AG04449 (cell line): ENCODE measurements around the gene TNFRSF8.

Experiments used
- CTCF ChIA-PET: fragments of 350-600 bp; formaldehyde crosslinking; extraction: SDS; loops from one replicate; lab custom pipeline; 2021; ENCODE audit warnings: antibody characterized with exemption; lab: Yijun Ruan, JAX
- POLR2A ChIA-PET: fragments of 400-600, 350-600 bp; formaldehyde crosslinking; extraction: SDS; loops from one replicate; lab custom pipeline; 2020; ENCODE audit warnings: antibody characterized with exemption, inconsistent platforms; lab: Yijun Ruan, JAX
- DNase-seq: peaks from one replicate; pipeline ENCODE4 v3.0.0-alpha.2; 2010; ENCODE audit warnings: low read depth, low spot score
- H3K4me3 ChIP-seq: 2 replicates; pipeline ENCODE4 v1.5.1; 2011; ENCODE audit warnings: low read depth, mild to moderate bottlenecking, control low read depth, low read length
- TF ChIP-seq, protein P1 (sequence below): IDR thresholded peaks from one replicate; pipeline ENCODE4 v1.5.1; 2011; ENCODE audit warnings: mild to moderate bottlenecking, moderate library complexity, low read length, control low read depth, inconsistent platforms; ENCODE audit not compliant: insufficient read depth; ENCODE audit errors: missing control alignments

The TNFRSF8 gene

GRCh38 chr1:12148958-12149790, 86.1 kb downstream of the TNFRSF8 start:
- no peak for DNase-seq
- no peak overlapping the region for H3K4me3 ChIP-seq
- CTCF ChIA-PET: interaction anchor here (0.9 to 3.3 kb wide), 3 partner anchors 12 to 24 kb away, joined by 4 to 12 read pairs (median 6); no protein-coding TSS in a partner anchor
- TF ChIP-seq, protein P1, sequence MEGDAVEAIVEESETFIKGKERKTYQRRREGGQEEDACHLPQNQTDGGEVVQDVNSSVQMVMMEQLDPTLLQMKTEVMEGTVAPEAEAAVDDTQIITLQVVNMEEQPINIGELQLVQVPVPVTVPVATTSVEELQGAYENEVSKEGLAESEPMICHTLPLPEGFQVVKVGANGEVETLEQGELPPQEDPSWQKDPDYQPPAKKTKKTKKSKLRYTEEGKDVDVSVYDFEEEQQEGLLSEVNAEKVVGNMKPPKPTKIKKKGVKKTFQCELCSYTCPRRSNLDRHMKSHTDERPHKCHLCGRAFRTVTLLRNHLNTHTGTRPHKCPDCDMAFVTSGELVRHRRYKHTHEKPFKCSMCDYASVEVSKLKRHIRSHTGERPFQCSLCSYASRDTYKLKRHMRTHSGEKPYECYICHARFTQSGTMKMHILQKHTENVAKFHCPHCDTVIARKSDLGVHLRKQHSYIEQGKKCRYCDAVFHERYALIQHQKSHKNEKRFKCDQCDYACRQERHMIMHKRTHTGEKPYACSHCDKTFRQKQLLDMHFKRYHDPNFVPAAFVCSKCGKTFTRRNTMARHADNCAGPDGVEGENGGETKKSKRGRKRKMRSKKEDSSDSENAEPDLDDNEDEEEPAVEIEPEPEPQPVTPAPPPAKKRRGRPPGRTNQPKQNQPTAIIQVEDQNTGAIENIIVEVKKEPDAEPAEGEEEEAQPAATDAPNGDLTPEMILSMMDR: no peak
- POLR2A ChIA-PET: no interaction called here

GRCh38 chr1:12149791-12150175, 86.7 kb downstream of the TNFRSF8 start:
- TF ChIP-seq, protein P1: no peak
- DNase-seq: no peak
- CTCF ChIA-PET: interaction anchor here (0.9 to 3.3 kb wide), 4 partner anchors 13 to 1113 kb away, joined by 3 to 12 read pairs (median 5); no protein-coding TSS in a partner anchor
- H3K4me3 ChIP-seq: no peak overlapping the region
- POLR2A ChIA-PET: no interaction called here

GRCh38 chr1:12150456-12151200, 87.5 kb downstream of the TNFRSF8 start:
- TF ChIP-seq, protein P1: no peak
- ChIA-PET POLR2A (interaction anchor here (0.6 kb wide), 1 partner anchor 71 kb away, joined by 3 read pairs; no protein-coding TSS in a partner anchor), CTCF (interaction anchor here (1.0 to 3.3 kb wide), 4 partner anchors 12 to 1113 kb away, joined by 3 to 12 read pairs (median 6); no protein-coding TSS in a partner anchor)
- DNase-seq: no peak
- no peak overlapping the region for H3K4me3 ChIP-seq

DNA sequence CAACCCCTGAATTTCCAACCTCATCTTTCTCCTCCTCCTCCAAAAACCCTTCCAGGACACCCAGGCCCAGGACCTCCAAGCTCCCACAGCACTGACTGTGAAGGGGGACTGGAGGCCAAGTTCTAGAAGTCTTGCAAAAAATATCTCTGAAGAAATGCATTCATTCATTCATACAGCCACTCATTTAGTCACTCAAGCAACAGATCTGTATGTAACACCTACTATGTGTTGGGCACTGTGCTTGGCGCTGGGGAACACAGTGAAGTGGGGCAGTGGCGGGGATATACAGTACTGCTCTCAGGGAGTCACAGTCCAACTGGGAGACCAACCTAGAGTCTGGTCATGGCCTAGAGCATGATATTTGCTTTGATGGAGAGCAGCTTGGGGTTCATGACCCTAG, 88.4 kb downstream of the TNFRSF8 start:
- H3K4me3 ChIP-seq: no peak overlapping the region
- POLR2A ChIA-PET: no interaction called here
- TF ChIP-seq, protein P1: no peak
- CTCF ChIA-PET: interaction anchor here (2.1 to 3.3 kb wide), 2 partner anchors 13 to 26 kb away, joined by 6 to 12 read pairs; no protein-coding TSS in a partner anchor
- no peak for DNase-seq

- TF ChIP-seq, protein P1: no peak
- H3K4me3 ChIP-seq: no peak overlapping the region
These were observed 89.2 kb downstream of the TNFRSF8 start for GRCh38 chr1:12152113-12152891.

More at GRCh38 chr1:12152113-12152891, 89.2 kb downstream of the TNFRSF8 start:
- CTCF ChIA-PET: interaction anchor here (0.9 to 5.4 kb wide), 7 partner anchors 14 to 56 kb away, joined by 3 to 31 read pairs (median 6); no protein-coding TSS in a partner anchor
- DNase-seq: no peak
- POLR2A ChIA-PET: no interaction called here
